GM12878 (cell line): ENCODE results near the gene HDAC7. TPM values are rescaled to one million over a fixed set of nuclear protein-coding genes. Genes with fewer than 3 reads are reported as not detected.
A peak's percentile ranks its signal among the peaks of the same experiment; 100 is the strongest.

Experiments used
- ATAC-seq: fragments of 200-7000 bp; cut with Tn5 transposase; 3 replicates; pipeline ENCODE4 v1.9.1; 2020; ENCODE audit warnings: mild to moderate bottlenecking, moderate library complexity
- BruUV-seq: library from RNA; stranded (reverse); fragments of 400-500 nt; replicated peaks from 2 replicates; lab custom pipeline; 2021; lab: Mats Ljungman, UMichigan
- CTCF ChIA-PET: fragments of 300-600 bp; sonication (Branson Sonifier 250); formaldehyde crosslinking; extraction: SDS; loops from one replicate; lab custom pipeline; 2021; ENCODE audit warnings: inconsistent platforms; lab: Yijun Ruan, JAX
- POLR2A ChIA-PET: fragments of 350-600 bp; formaldehyde crosslinking; extraction: SDS; loops from one replicate; lab custom pipeline; 2021; ENCODE audit warnings: inconsistent platforms; lab: Charles Lee
- RAD21 ChIA-PET: fragments of 300-600 bp; sonication (Branson Sonifier 250); formaldehyde crosslinking; loops from one replicate; lab custom pipeline; 2023; ENCODE audit warnings: antibody characterized with exemption; ENCODE audit not compliant: unreplicated experiment; lab: Charles Lee
- SMC1A ChIA-PET: fragments of 300-600 bp; sonication (Branson Sonifier 250); formaldehyde crosslinking; loops from one replicate; lab custom pipeline; 2023; ENCODE audit not compliant: unreplicated experiment, uncharacterized antibody; lab: Charles Lee
- DNase-seq: peaks from one replicate; pipeline ENCODE4 v3.0.0-alpha.2; 2011; ENCODE audit warnings: low read depth, low spot score
- FAIRE-seq: peaks from 3 replicates; lab custom pipeline; 2011; peaks lifted over from hg19 to GRCh38; lab: Jason Lieb, UNC
- H2AFZ ChIP-seq: 2 replicates; pipeline ENCODE4 v1.6.0; 2011; ENCODE audit warnings: low read depth, low read length, control low read depth; ENCODE audit not compliant: control insufficient read depth
- H3K27ac ChIP-seq: 2 replicates; pipeline ENCODE4 v1.5.1; 2011; ENCODE audit warnings: control low read depth; ENCODE audit not compliant: control insufficient read depth, insufficient read depth
- H3K27me3 ChIP-seq, 2 experiments: replicated peaks in 1 of 2; 2 replicates each; pipeline versions ENCODE4 v1.6.0 to v1.6.1; 2011; ENCODE audit warnings: low read length in 1 of 2; ENCODE audit not compliant: control insufficient read depth in 2 of 2, insufficient read depth in 2 of 2
- H3K36me3 ChIP-seq, 2 experiments: 2 replicates each; pipeline ENCODE4 v1.5.1; 2011; ENCODE audit warnings: low read length in 1 of 2; ENCODE audit not compliant: control insufficient read depth in 2 of 2, insufficient read depth in 2 of 2
- H3K4me1 ChIP-seq: 2 replicates; pipeline ENCODE4 v1.6.1; 2011; ENCODE audit warnings: mild to moderate bottlenecking, low read length, moderate library complexity, mixed read lengths; ENCODE audit not compliant: control insufficient read depth, insufficient read depth
- H3K4me2 ChIP-seq: 2 replicates; pipeline ENCODE4 v1.6.0; 2011; ENCODE audit warnings: control low read depth; ENCODE audit not compliant: control insufficient read depth, insufficient read depth
- H3K4me3 ChIP-seq: fragments of 200-600 bp; sonication (generic); 2 replicates; pipeline ENCODE4 v1.5.1; 2016
- H3K79me2 ChIP-seq: 2 replicates; pipeline ENCODE4 v1.6.0; 2011; ENCODE audit warnings: low read length; ENCODE audit not compliant: control insufficient read depth, insufficient read depth
- H3K9ac ChIP-seq: 2 replicates; pipeline ENCODE4 v1.8.0; 2011; ENCODE audit warnings: low read length, control low read depth, mixed read lengths; ENCODE audit not compliant: control insufficient read depth, insufficient read depth
- H3K9me3 ChIP-seq: replicated peaks from 3 replicates; pipeline ENCODE4 v1.5.1; 2011; ENCODE audit warnings: mild to moderate bottlenecking, low read length; ENCODE audit not compliant: control insufficient read depth, insufficient read depth
- H4K20me1 ChIP-seq: 2 replicates; pipeline ENCODE4 v1.6.0; 2011; ENCODE audit not compliant: control insufficient read depth, insufficient read depth
- CTCF ChIP-seq, 3 experiments: IDR thresholded peaks in 2 of 3; conservative IDR thresholded peaks in 1 of 3; 2 replicates each; pipeline ENCODE4 v1.5.1; 2011; ENCODE audit warnings: low read depth in 3 of 3, low read length in 3 of 3, mild to moderate bottlenecking in 3 of 3, control low read depth in 2 of 3, moderate library complexity in 2 of 3, inconsistent platforms in 1 of 3, mixed read lengths in 1 of 3; ENCODE audit not compliant: control insufficient read depth in 2 of 3, insufficient read depth in 1 of 3; ENCODE audit errors: extremely low read depth in 1 of 3
- FOXK2 ChIP-seq: fragments of 450-650 bp; IDR thresholded peaks from 2 replicates; pipeline ENCODE4 v1.6.1; 2017; ENCODE audit warnings: mild to moderate bottlenecking, moderate library complexity
- KAT2A ChIP-seq: conservative IDR thresholded peaks from 2 replicates; pipeline ENCODE4 v1.6.1; 2011; ENCODE audit warnings: low read depth, low read length; ENCODE audit not compliant: control insufficient read depth
- RAD21 ChIP-seq: IDR thresholded peaks from 2 replicates; pipeline ENCODE4 v1.6.1; 2011; ENCODE audit warnings: mild to moderate bottlenecking, low read depth, low read length, moderate library complexity; ENCODE audit not compliant: insufficient read depth
- SMC3 ChIP-seq: IDR thresholded peaks from 2 replicates; pipeline ENCODE4 v1.6.1; 2011; ENCODE audit warnings: low read length, improper control_type of control experiment, borderline replicate concordance
- WGBS: methylation state at CpG from one replicate; pipeline ENCODE4 v1.1.6; 2016; ENCODE audit warnings: low lambda C conversion rate; ENCODE audit not compliant: insufficient replicate concordance, insufficient coverage; ENCODE audit errors: missing lambda C conversion rate; 5-methylcytosine and 5-hydroxymethylcytosine counted together
- in situ Hi-C: fragments of 300-500 bp; cut with MboI; formaldehyde crosslinking; loops from 9 replicates; pipeline ENCODE4 v1.14.3; 2018; ENCODE audit warnings: mixed read lengths
- intact Hi-C: fragments of 100-400 bp; cut with micrococcal nuclease; formaldehyde crosslinking; loops from one replicate; pipeline ENCODE4 v1.14.2; 2022; ENCODE audit not compliant: unreplicated experiment
- polyA plus RNA-seq, 11 experiments: library from polyadenylated mRNA; depleted of rRNA in 4 of 11; unstranded in 6 of 11; stranded (reverse) in 5 of 11; fragments of >200 nt; fragmentation: Nextera tagmentation in 4 of 11; fragmentation: Illumina TruSeq in 1 of 11; extraction: Ambion mirVana in 4 of 11; extraction: Trizol in 1 of 11; gene quantifications; 1 replicate in 1 of 11; 2 replicates in 10 of 11; pipeline versions ENCODE4 v1.2.1 to v1.2.3, GENCODE V29; 2011 to 2016; ENCODE audit warnings: inconsistent platforms in 2 of 11, missing spikeins in 2 of 11, low read depth in 1 of 11
- total RNA-seq, 4 experiments: library from RNA; depleted of rRNA in 3 of 4; stranded (reverse); fragments of >200 nt in 3 of 4; fragmentation: Illumina TruSeq in 1 of 4; extraction: Trizol in 1 of 4; gene quantifications; 2 replicates each; pipeline versions ENCODE4 v1.2.1 to v1.2.3, GENCODE V29; 2013 to 2021

HDAC7 gene
- total and polyA plus RNA-seq, 10 of the 15 experiments (the other 5 are each of a cell fraction or from before 2014, with no cell fraction given), result 0.47 to 18.3 (median 5.4) TPM

- no peaks in the 10 kb centered on the region for H4K20me1 ChIP-seq
- H3K36me3 ChIP-seq, result no peaks in the 10 kb centered on the region
- in situ Hi-C loops, result loop anchor here (5.0 kb wide), 1 partner anchor 126 kb away; no protein-coding TSS in a partner anchor
- peak; percentile 56 for ATAC-seq
- ChIA-PET RAD21 (interaction anchor here (0.6 to 12.6 kb wide), 35 partner anchors 10 to 780 kb away, joined by 3 to 202 read pairs (median 7); partner anchors contain the start of genes ENDOU, HDAC7, SLC48A1 and TMEM106C), CTCF (interaction anchor here (0.7 to 14.0 kb wide), 49 partner anchors 8 to 191 kb away, joined by 3 to 215 read pairs (median 7); partner anchors contain the start of genes ENDOU, HDAC7, RAPGEF3 and SLC48A1), POLR2A (interaction anchor here (0.5 to 1.8 kb wide), 2 partner anchors 41 to 58 kb away, joined by 5 to 8 read pairs; no protein-coding TSS in a partner anchor), SMC1A (interaction anchor here (0.7 to 6.1 kb wide), 30 partner anchors 9 to 319 kb away, joined by 3 to 71 read pairs (median 8); partner anchors contain the start of genes ASB8, HDAC7, RPAP3 and SLC48A1)
- H3K9ac ChIP-seq, result no peak overlapping the region
- intact Hi-C loops, result loop anchor here (1.0 to 5.0 kb wide), 3 partner anchors 61 to 186 kb away; no protein-coding TSS in a partner anchor
- no TSS peak for BruUV-seq
- no peak overlapping the region for H3K27ac ChIP-seq
- no peak overlapping the region for H2AFZ ChIP-seq
- H3K9me3 ChIP-seq, result no peaks in the 10 kb centered on the region
- H3K4me3 ChIP-seq, result no peak overlapping the region
- H3K27me3 ChIP-seq, result no peaks in the 10 kb centered on the region; a peak in 2 of 4 replicates
- no peaks in the 10 kb centered on the region for H3K79me2 ChIP-seq
- TF ChIP-seq RAD21 (peak; percentile 62), CTCF (IDR thresholded peaks at IDR 0.05 in 2 of 3, conservative IDR thresholded peaks at IDR 0.05 in 1 of 3; ENCODE audit: control insufficient read depth in 2 of 3, extremely low read depth in 1 of 3, insufficient read depth in 1 of 3, low read depth in 3 of 3, low read length in 3 of 3) (peak; percentile 19 to 40 (median 37); a peak in 4 of 6 replicates), SMC3 (peak; percentile 41; the same call in 1 of the 2 replicates), KAT2A (no peak), FOXK2 (no peak)
- no peak for FAIRE-seq
- WGBS, result 34% methylated on average over 10 of the region's 10 CpGs
- H3K4me1 ChIP-seq, result peaks cover 37% of the 10 kb centered on the region
- no peak overlapping the region for H3K4me2 ChIP-seq
- no peak for DNase-seq
Observed at GRCh38 chr12:47838286-47838931, 18.7 kb upstream of the HDAC7 start.
